RKO (cell line): Measurements from ENCODE around the gene TOMM40.
"Not testable (repeated sequence)": the region's sequence is repeated elsewhere in the genome, so short reads cannot be mapped to it uniquely, and the experiment has no call there.

Source experiments
- DNase-seq: peaks from one replicate; pipeline ENCODE4 v3.0.0-alpha.2; 2016; ENCODE audit warnings: low spot score

Gene TOMM40

GRCh38 chr19:44871809-44872208 lies 19.2 kb upstream of the TOMM40 start:
- no peak for DNase-seq

GRCh38 chr19:44872661-44873060 lies 18.4 kb upstream of the TOMM40 start:
- DNase-seq: no peak

- no peak for DNase-seq
Observed at GRCh38 chr19:44874317-44874716, 16.7 kb upstream of the TOMM40 start.

- DNase-seq: no peak
Observed at GRCh38 chr19:44875666-44876451, 15.2 kb upstream of the TOMM40 start.

- DNase-seq: no peak
Observed at GRCh38 chr19:44876930-44877535, 14.0 kb upstream of the TOMM40 start.

- no peak for DNase-seq
Observed at GRCh38 chr19:44878120-44878865, 12.8 kb upstream of the TOMM40 start.

- DNase-seq: no peak
Observed at GRCh38 chr19:44879309-44880065, 11.6 kb upstream of the TOMM40 start.

- DNase-seq: no peak
Observed at GRCh38 chr19:44882063-44882462, 9.0 kb upstream of the TOMM40 start.

GRCh38 chr19:44882619-44883397 lies 8.2 kb upstream of the TOMM40 start:
- not testable (repeated sequence) for DNase-seq

- no peak for DNase-seq
Observed at GRCh38 chr19:44883922-44884321, 7.1 kb upstream of the TOMM40 start.

GRCh38 chr19:44884566-44884965 lies 6.5 kb upstream of the TOMM40 start:
- DNase-seq: no peak

- no peak for DNase-seq
Observed at GRCh38 chr19:44886141-44886540, 4.9 kb upstream of the TOMM40 start.

- no peak for DNase-seq
Observed at GRCh38 chr19:44887648-44888047, 3.4 kb upstream of the TOMM40 start.

- DNase-seq: not testable (repeated sequence)
Observed at GRCh38 chr19:44888335-44888734, 2.7 kb upstream of the TOMM40 start.

GRCh38 chr19:44889830-44890365 lies 1.2 kb upstream of the TOMM40 start:
- no peak for DNase-seq

GRCh38 chr19:44890366-44891015 lies 563 bp upstream of the TOMM40 start:
- peak; percentile 100 for DNase-seq

- no peak for DNase-seq
Observed at GRCh38 chr19:44892932-44893331, 1.9 kb downstream of the TOMM40 start.

GRCh38 chr19:44893332-44894051 lies 2.4 kb downstream of the TOMM40 start:
- no peak for DNase-seq

- DNase-seq: no peak
Observed at GRCh38 chr19:44894052-44894400, 3.0 kb downstream of the TOMM40 start.

- no peak for DNase-seq
Observed at GRCh38 chr19:44894946-44895345, 3.9 kb downstream of the TOMM40 start.
